HEK293 (cell line): ENCODE measurements around the gene TCTN2.
A peak's percentile ranks its signal among the peaks of the same experiment; 100 is the strongest.

Experiments
- BCL11A ChIP-seq: fragments of 450-650 bp; formaldehyde crosslinking; IDR thresholded peaks from 2 replicates; pipeline ENCODE4 v1.5.1; 2016; ENCODE audit warnings: low read depth, missing biosample characterization, missing genetic modification characterization
- GLIS2 ChIP-seq: fragments of 450-650 bp; formaldehyde crosslinking; IDR thresholded peaks from 2 replicates; pipeline ENCODE4 v1.5.1; 2016; ENCODE audit warnings: missing biosample characterization, missing genetic modification characterization
- HOXD13 ChIP-seq: sonication (generic); formaldehyde crosslinking; IDR thresholded peaks from 2 replicates; pipeline ENCODE4 v1.8.0; 2022; ENCODE audit warnings: missing genetic modification reagents, borderline replicate concordance
- KLF1 ChIP-seq: fragments of 450-650 bp; formaldehyde crosslinking; IDR thresholded peaks from 2 replicates; pipeline ENCODE4 v1.5.1; 2016; ENCODE audit warnings: missing biosample characterization, missing genetic modification characterization
- KLF16 ChIP-seq: fragments of 450-650 bp; formaldehyde crosslinking; IDR thresholded peaks from 2 replicates; pipeline ENCODE4 v1.5.1; 2017; ENCODE audit warnings: missing biosample characterization, missing genetic modification characterization
- MEIS1 ChIP-seq: sonication (generic); formaldehyde crosslinking; IDR thresholded peaks from 2 replicates; pipeline ENCODE4 v1.8.1; 2022; ENCODE audit warnings: missing genetic modification reagents, mild to moderate bottlenecking, borderline replicate concordance
- PRDM2 ChIP-seq: fragments of 450-650 bp; formaldehyde crosslinking; IDR thresholded peaks from 2 replicates; pipeline ENCODE4 v1.5.1; 2016; ENCODE audit warnings: missing biosample characterization, missing genetic modification characterization, borderline replicate concordance
- PRDM4 ChIP-seq: fragments of 450-650 bp; formaldehyde crosslinking; IDR thresholded peaks from 2 replicates; pipeline ENCODE4 v1.5.1; 2017; ENCODE audit warnings: missing biosample characterization, missing genetic modification characterization
- SALL2 ChIP-seq: fragments of 450-650 bp; formaldehyde crosslinking; IDR thresholded peaks from 2 replicates; pipeline ENCODE4 v1.5.0; 2017; ENCODE audit warnings: missing biosample characterization, mild to moderate bottlenecking, missing genetic modification characterization, borderline replicate concordance
- ZBTB17 ChIP-seq: fragments of 450-650 bp; formaldehyde crosslinking; IDR thresholded peaks from 2 replicates; pipeline ENCODE4 v1.5.1; 2016; ENCODE audit warnings: missing biosample characterization, missing genetic modification characterization
- ZBTB6 ChIP-seq: fragments of 450-650 bp; formaldehyde crosslinking; IDR thresholded peaks from 2 replicates; pipeline ENCODE4 v1.5.1; 2017; ENCODE audit warnings: missing biosample characterization, missing genetic modification characterization
- ZFP37 ChIP-seq: fragments of 450-650 bp; formaldehyde crosslinking; IDR thresholded peaks from 2 replicates; pipeline ENCODE4 v1.5.1; 2016; ENCODE audit warnings: missing biosample characterization, missing genetic modification characterization
- ZNF121 ChIP-seq: fragments of 450-650 bp; formaldehyde crosslinking; IDR thresholded peaks from 2 replicates; pipeline ENCODE4 v1.5.1; 2016; ENCODE audit warnings: missing biosample characterization, missing genetic modification characterization
- ZNF169 ChIP-seq: fragments of 450-650 bp; formaldehyde crosslinking; IDR thresholded peaks from 2 replicates; pipeline ENCODE4 v1.5.1; 2016; ENCODE audit warnings: missing biosample characterization, missing genetic modification characterization
- ZNF2 ChIP-seq: fragments of 450-650 bp; formaldehyde crosslinking; IDR thresholded peaks from 2 replicates; pipeline ENCODE4 v1.5.1; 2016; ENCODE audit warnings: missing biosample characterization, missing genetic modification characterization
- ZNF239 ChIP-seq: fragments of 450-650 bp; formaldehyde crosslinking; IDR thresholded peaks from 2 replicates; pipeline ENCODE4 v1.5.1; 2016; ENCODE audit warnings: missing biosample characterization, missing genetic modification characterization
- ZNF335 ChIP-seq: fragments of 450-650 bp; formaldehyde crosslinking; conservative IDR thresholded peaks from 2 replicates; pipeline ENCODE4 v1.5.1; 2016; ENCODE audit warnings: missing biosample characterization, missing genetic modification characterization
- ZNF362 ChIP-seq: fragments of 450-650 bp; formaldehyde crosslinking; IDR thresholded peaks from 2 replicates; pipeline ENCODE4 v1.5.1; 2016; ENCODE audit warnings: missing biosample characterization, missing genetic modification characterization
- ZNF501 ChIP-seq: fragments of 450-650 bp; formaldehyde crosslinking; IDR thresholded peaks from 2 replicates; pipeline ENCODE4 v1.5.1; 2016; ENCODE audit warnings: missing biosample characterization, missing genetic modification characterization
- ZNF521 ChIP-seq: fragments of 450-650 bp; formaldehyde crosslinking; IDR thresholded peaks from 2 replicates; pipeline ENCODE4 v1.5.1; 2017; ENCODE audit warnings: missing biosample characterization, mild to moderate bottlenecking, missing genetic modification characterization
- ZNF600 ChIP-seq: fragments of 450-650 bp; formaldehyde crosslinking; IDR thresholded peaks from 2 replicates; pipeline ENCODE4 v1.5.1; 2016; ENCODE audit warnings: missing biosample characterization, missing genetic modification characterization
- ZNF660 ChIP-seq: fragments of 450-650 bp; IDR thresholded peaks from 2 replicates; pipeline ENCODE4 v1.5.1; 2018; ENCODE audit warnings: missing biosample characterization, mild to moderate bottlenecking, missing genetic modification characterization
- ZNF692 ChIP-seq: fragments of 450-650 bp; formaldehyde crosslinking; IDR thresholded peaks from 2 replicates; pipeline ENCODE4 v1.5.1; 2016; ENCODE audit warnings: missing biosample characterization, missing genetic modification characterization
- ZNF704 ChIP-seq: fragments of 450-650 bp; formaldehyde crosslinking; IDR thresholded peaks from 2 replicates; pipeline ENCODE4 v1.5.1; 2016; ENCODE audit warnings: missing biosample characterization, missing genetic modification characterization
- ZNF776 ChIP-seq: fragments of 450-650 bp; formaldehyde crosslinking; IDR thresholded peaks from 2 replicates; pipeline ENCODE4 v1.5.0; 2017; ENCODE audit warnings: missing biosample characterization, missing genetic modification characterization, borderline replicate concordance
- ZNF792 ChIP-seq: fragments of 450-650 bp; formaldehyde crosslinking; IDR thresholded peaks from 2 replicates; pipeline ENCODE4 v1.5.1; 2016; ENCODE audit warnings: missing biosample characterization, missing genetic modification characterization

The TCTN2 gene

GRCh38 chr12:123670882-123671728 is at the start of gene TCTN2 (continued):
- TF ChIP-seq ZNF335: peak; percentile 56
- TF ChIP-seq ZNF600: peak; percentile 56; the same call in 1 of the 2 replicates
- TF ChIP-seq GLIS2 (tag by site-specific recombination): peak; percentile 41; the same call in 1 of the 2 replicates
- no peak for TF ChIP-seq MEIS1 (CRISPR knock-in tag)
- TF ChIP-seq PRDM4: no peak
- TF ChIP-seq ZNF239: no peak
- TF ChIP-seq ZFP37: 0 out of 2 replicates have a peak, but pooled peaks have one; percentile 38
- TF ChIP-seq ZNF121: no peak
- peak; percentile 89; the same call in 1 of the 2 replicates for TF ChIP-seq ZNF692
- TF ChIP-seq ZNF169: no peak
- TF ChIP-seq ZNF776 (tag by site-specific recombination): no peak
- TF ChIP-seq ZBTB6 (tag by site-specific recombination): no peak
- TF ChIP-seq KLF1 (tag by site-specific recombination): 0 out of 2 replicates have a peak, but pooled peaks have one; percentile 6
- TF ChIP-seq ZNF2 (tag by site-specific recombination): 0 out of 2 replicates have a peak, but pooled peaks have one; percentile 34
- peak; percentile 13; the same call in 1 of the 2 replicates for TF ChIP-seq ZNF660 (tag by site-specific recombination)
- TF ChIP-seq PRDM2: no peak
- TF ChIP-seq KLF16 (tag by site-specific recombination): no peak
- no peak for TF ChIP-seq ZNF521 (tag by site-specific recombination)
- no peak for TF ChIP-seq HOXD13 (CRISPR knock-in tag)
- TF ChIP-seq ZNF501: 0 out of 2 replicates have a peak, but pooled peaks have one; percentile 29
- no peak for TF ChIP-seq ZNF792
- TF ChIP-seq SALL2 (tag by site-specific recombination): no peak
- TF ChIP-seq ZBTB17: peak; percentile 49
- no peak for TF ChIP-seq ZNF362 (tag by site-specific recombination)
- TF ChIP-seq ZNF704: no peak
- TF ChIP-seq BCL11A (tag by site-specific recombination): no peak
